H9 (cell line): Measurements from ENCODE around the gene NEGR1. TPM values are rescaled to one million over a fixed set of nuclear protein-coding genes. Genes with fewer than 3 reads are reported as not detected.

ENCODE experiments used
- DNase-seq: peaks from one replicate; pipeline ENCODE4 v3.0.0-alpha.2; 2017
- H2AFZ ChIP-seq: one replicate; pipeline ENCODE4 v1.6.1; 2013; ENCODE audit warnings: mild to moderate bottlenecking, low read length, control low read depth, moderate library complexity
- H2AK5ac ChIP-seq: 2 replicates; pipeline ENCODE4 v1.6.1; 2013; ENCODE audit warnings: low read length, control low read depth, mixed read lengths; ENCODE audit not compliant: insufficient read length
- H2BK120ac ChIP-seq: one replicate; pipeline ENCODE4 v1.6.1; 2013; ENCODE audit warnings: low read depth, mild to moderate bottlenecking, low read length, control low read depth, inconsistent platforms; ENCODE audit not compliant: poor library complexity, severe bottlenecking
- H2BK12ac ChIP-seq: 2 replicates; pipeline ENCODE4 v1.6.1; 2013; ENCODE audit warnings: low read length, control low read depth, mixed read lengths, low read depth; ENCODE audit not compliant: insufficient read length
- H2BK15ac ChIP-seq: 2 replicates; pipeline ENCODE4 v1.6.1; 2013; ENCODE audit warnings: low read depth, low read length, control low read depth
- H2BK20ac ChIP-seq: one replicate; pipeline ENCODE4 v1.6.1; 2013; ENCODE audit warnings: low read depth, mild to moderate bottlenecking, low read length, control low read depth, inconsistent platforms; ENCODE audit not compliant: poor library complexity, severe bottlenecking
- H2BK5ac ChIP-seq: 2 replicates; pipeline ENCODE4 v1.6.1; 2013; ENCODE audit warnings: low read length, control low read depth, mixed read lengths; ENCODE audit not compliant: insufficient read length
- H3K14ac ChIP-seq: 2 replicates; pipeline ENCODE4 v1.6.1; 2013; ENCODE audit warnings: low read length, control low read depth; ENCODE audit not compliant: insufficient read depth
- H3K18ac ChIP-seq: 2 replicates; pipeline ENCODE4 v1.6.1; 2013; ENCODE audit warnings: low read depth, mild to moderate bottlenecking, mixed read lengths, low read length, control low read depth; ENCODE audit not compliant: insufficient read length
- H3K23ac ChIP-seq: 2 replicates; pipeline ENCODE4 v1.6.1; 2013; ENCODE audit warnings: low read length, control low read depth, mixed read lengths, low read depth; ENCODE audit not compliant: insufficient read length
- H3K23me2 ChIP-seq: 2 replicates; pipeline ENCODE4 v1.6.1; 2013; ENCODE audit warnings: low read depth, mild to moderate bottlenecking, mixed read lengths, low read length, control low read depth; ENCODE audit not compliant: insufficient read length, poor library complexity, severe bottlenecking
- H3K27ac ChIP-seq: 2 replicates; pipeline ENCODE4 v1.5.1; 2013; ENCODE audit warnings: low read length, control low read depth, mixed read lengths, low read depth; ENCODE audit not compliant: insufficient read length
- H3K27me3 ChIP-seq: 2 replicates; pipeline ENCODE4 v1.6.1; 2013; ENCODE audit warnings: low read length, control low read depth, inconsistent platforms; ENCODE audit not compliant: insufficient read depth
- H3K4ac ChIP-seq: 2 replicates; pipeline ENCODE4 v1.6.1; 2013; ENCODE audit warnings: low read depth, mild to moderate bottlenecking, control low read depth, inconsistent platforms, low read length, moderate library complexity
- H3K4me1 ChIP-seq: 2 replicates; pipeline ENCODE4 v1.6.1; 2013; ENCODE audit warnings: low read length, control low read depth, inconsistent platforms; ENCODE audit not compliant: insufficient read depth
- H3K4me2 ChIP-seq: 2 replicates; pipeline ENCODE4 v1.6.1; 2013; ENCODE audit warnings: low read length, control low read depth, mixed read lengths; ENCODE audit not compliant: insufficient read length, insufficient read depth
- H3K56ac ChIP-seq: 2 replicates; pipeline ENCODE4 v1.6.1; 2013; ENCODE audit warnings: low read depth, mild to moderate bottlenecking, mixed read lengths, low read length, control low read depth; ENCODE audit not compliant: insufficient read length
- H3K79me1 ChIP-seq: 2 replicates; pipeline ENCODE4 v1.6.1; 2013; ENCODE audit warnings: low read depth, mild to moderate bottlenecking, moderate library complexity, low read length, control low read depth, inconsistent platforms; ENCODE audit not compliant: insufficient read depth, poor library complexity, severe bottlenecking
- H3K79me2 ChIP-seq: 2 replicates; pipeline ENCODE4 v1.6.1; 2013; ENCODE audit warnings: low read length, control low read depth, inconsistent platforms; ENCODE audit not compliant: insufficient read depth
- H3K9ac ChIP-seq: 2 replicates; pipeline ENCODE4 v1.6.1; 2013; ENCODE audit warnings: low read length, control low read depth, mixed read lengths; ENCODE audit not compliant: insufficient read length; ENCODE audit errors: extremely low read depth
- H3K9me3 ChIP-seq: one replicate; pipeline ENCODE4 v1.6.1; 2013; ENCODE audit warnings: low read depth, low read length, inconsistent platforms; ENCODE audit not compliant: control insufficient read depth
- H3T11ph ChIP-seq: one replicate; pipeline ENCODE4 v1.6.1; 2013; ENCODE audit warnings: mild to moderate bottlenecking, low read length, control low read depth, inconsistent platforms
- H4K20me1 ChIP-seq: one replicate; pipeline ENCODE4 v1.6.1; 2013; ENCODE audit not compliant: control insufficient read depth, insufficient read length, insufficient read depth
- H4K5ac ChIP-seq: 2 replicates; pipeline ENCODE4 v1.6.1; 2013; ENCODE audit warnings: low read depth, mild to moderate bottlenecking, mixed read lengths, low read length, control low read depth; ENCODE audit not compliant: insufficient read length
- H4K8ac ChIP-seq: replicated peaks from 2 replicates; pipeline ENCODE4 v1.6.1; 2013; ENCODE audit warnings: low read length, control low read depth, mixed read lengths, low read depth; ENCODE audit not compliant: insufficient read length
- H4K91ac ChIP-seq: 2 replicates; pipeline ENCODE4 v1.6.1; 2013; ENCODE audit warnings: low read depth, mild to moderate bottlenecking, moderate library complexity, mixed read lengths, low read length, control low read depth; ENCODE audit not compliant: insufficient read length
- H3K27ac Mint-ChIP-seq, 3 experiments: 2 replicates in 2 of 3; 3 replicates in 1 of 3; pipeline ENCODE4 v1.8.0; 2020 to 2021; ENCODE audit warnings: mixed read lengths in 3 of 3, mild to moderate bottlenecking in 1 of 3, moderate library complexity in 1 of 3
- H3K27me3 Mint-ChIP-seq: 2 replicates; pipeline ENCODE4 v1.8.0; 2021; ENCODE audit warnings: low read depth, mild to moderate bottlenecking, moderate library complexity, mixed read lengths
- H3K36me3 Mint-ChIP-seq, 3 experiments: 2 replicates in 2 of 3; 3 replicates in 1 of 3; pipeline ENCODE4 v1.8.0; 2020 to 2021; ENCODE audit warnings: low read depth in 3 of 3, mixed read lengths in 3 of 3; ENCODE audit not compliant: insufficient read depth in 1 of 3
- H3K4me1 Mint-ChIP-seq, 2 experiments: 2 replicates each; pipeline ENCODE4 v1.8.0; 2020; ENCODE audit warnings: mixed read lengths in 2 of 2
- H3K4me3 Mint-ChIP-seq, 2 experiments: 2 replicates in 1 of 2; 3 replicates in 1 of 2; pipeline ENCODE4 v1.8.0; 2020 to 2021; ENCODE audit warnings: mild to moderate bottlenecking in 2 of 2, mixed read lengths in 2 of 2, moderate library complexity in 1 of 2
- H3K9me3 Mint-ChIP-seq, 2 experiments: 2 replicates in 1 of 2; 3 replicates in 1 of 2; pipeline ENCODE4 v1.8.0; 2020; ENCODE audit warnings: mild to moderate bottlenecking in 2 of 2, mixed read lengths in 2 of 2, moderate library complexity in 1 of 2
- CTCF ChIP-seq: fragments of 200-600 bp; sonication (generic); conservative IDR thresholded peaks from 3 replicates; pipeline ENCODE4 v1.8.0; 2021; ENCODE audit warnings: antibody characterized with exemption, mild to moderate bottlenecking
- total RNA-seq: library from RNA; stranded (reverse); gene quantifications from 2 replicates; pipeline ENCODE4 v1.2.1, GENCODE V29; 2021

NEGR1 gene
- total RNA-seq, 1 experiment from 2014 or later, result 0.13 TPM

- Mint-ChIP-seq H3K9me3 (no peaks in the 10 kb centered on the region), H3K4me1 (no peaks in the 10 kb centered on the region), H3K36me3 (no peaks in the 10 kb centered on the region), H3K27me3 (no peaks in the 10 kb centered on the region), H3K4me3 (no peak overlapping the region), H3K27ac (no peak overlapping the region)
- Histone ChIP-seq H2BK120ac (no peak overlapping the region), H4K8ac (no peak overlapping the region), H3K79me1 (no peaks in the 10 kb centered on the region), H3K23ac (no peak overlapping the region), H3K18ac (no peak overlapping the region), H3K4ac (no peak overlapping the region), H3K56ac (no peak overlapping the region), H3T11ph (no peak overlapping the region), H3K9me3 (no peaks in the 10 kb centered on the region), H3K9ac (no peak overlapping the region), H2BK20ac (no peak overlapping the region), H2BK5ac (no peak overlapping the region), H3K27me3 (no peaks in the 10 kb centered on the region), H3K4me1 (no peaks in the 10 kb centered on the region), H3K4me2 (no peak overlapping the region), H3K23me2 (no peaks in the 10 kb centered on the region), H2AK5ac (no peak overlapping the region), H3K79me2 (no peaks in the 10 kb centered on the region), H4K20me1 (no peaks in the 10 kb centered on the region), H3K27ac (no peak overlapping the region), H3K14ac (no peak overlapping the region), H2BK15ac (no peak overlapping the region), H4K91ac (no peak overlapping the region), H2BK12ac (no peak overlapping the region), H4K5ac (no peak overlapping the region), H2AFZ (no peak overlapping the region)
- TF ChIP-seq CTCF, result no peak
- no peak for DNase-seq
Observed at GRCh38 chr1:72253132-72253531, 29.2 kb downstream of the NEGR1 start.
